ENCODE data around the gene EDEM1. TPM values are rescaled to one million over a fixed set of nuclear protein-coding genes. Genes with fewer than 3 reads are reported as not detected.

The EDEM1 gene
- total RNA-seq, 3 donors from 2014 or later (not counting 1 experiment from before 2014, with no cell fraction given): 55.3 to 64.2 (median 59.9) TPM

- no peak overlapping the region for H3K4me3 ChIP-seq (ENCODE audit: low read length)
Measured at GRCh38 chr3:5198986-5199731, 11.7 kb downstream of the EDEM1 start.

GRCh38 chr3:5201536-5201935 lies 14.0 kb downstream of the EDEM1 start:
- intact Hi-C loops (cut with micrococcal nuclease): no loop called here
- Histone ChIP-seq H3K27me3 (ENCODE audit: control insufficient read depth, insufficient read depth, low read length) (no peaks in the 10 kb centered on the region), H3K27ac (ENCODE audit: low read length) (no peak overlapping the region), H3K36me3 (ENCODE audit: control insufficient read depth, insufficient read depth, low read length) (peaks cover 60% of the 10 kb centered on the region), H3K9me3 (ENCODE audit: control insufficient read depth, insufficient read depth, low read length) (no peaks in the 10 kb centered on the region), H3K4me1 (ENCODE audit: control insufficient read depth, insufficient read depth, low read length) (peaks cover 16% of the 10 kb centered on the region), H3K4me3 (ENCODE audit: low read length) (no peak overlapping the region)
- Mint-ChIP-seq H3K9me3 (no peaks in the 10 kb centered on the region), H3K4me3 (no peak overlapping the region), H3K36me3 (peaks cover 9% of the 10 kb centered on the region), H3K4me1 (peaks cover 26 to 28% of the 10 kb centered on the region in 2 donors), H3K27ac (peak overlapping the region in 1 of 2 donors; percentile 18), H3K27me3 (ENCODE audit: low read depth in 2 of 2) (no peaks in the 10 kb centered on the region)
- DNase-seq (no peak), ATAC-seq (no peak)
- no peak for TF ChIP-seq CTCF (IDR thresholded peaks at IDR 0.05)
- WGBS (ENCODE audit: insufficient coverage): 100% methylated on average over 4 of the region's 6 CpGs

More at GRCh38 chr3:5198986-5199731, 11.7 kb downstream of the EDEM1 start:
- Mint-ChIP-seq H3K4me1 (peaks cover 48 to 52% of the 10 kb centered on the region in 2 donors), H3K9me3 (no peaks in the 10 kb centered on the region), H3K27ac (peak overlapping the region; percentile 83 to 92), H3K4me3 (no peak overlapping the region), H3K36me3 (peaks cover 9% of the 10 kb centered on the region), H3K27me3 (ENCODE audit: low read depth in 2 of 2) (no peaks in the 10 kb centered on the region)
- intact Hi-C loops (cut with micrococcal nuclease): no loop called here
- H3K27ac ChIP-seq (ENCODE audit: low read length): peak overlapping the region; percentile 71
- WGBS (ENCODE audit: insufficient coverage): 65% methylated on average over 4 of the region's 5 CpGs
- no peaks in the 10 kb centered on the region for H3K27me3 ChIP-seq (ENCODE audit: control insufficient read depth, insufficient read depth, low read length)
- ATAC-seq: no peak
- no peaks in the 10 kb centered on the region for H3K9me3 ChIP-seq (ENCODE audit: control insufficient read depth, insufficient read depth, low read length)
- H3K36me3 ChIP-seq (ENCODE audit: control insufficient read depth, insufficient read depth, low read length): peaks cover 39% of the 10 kb centered on the region
- DNase-seq: peak in 1 of 2 donors; percentile 45
- TF ChIP-seq CTCF (IDR thresholded peaks at IDR 0.05): no peak
- H3K4me1 ChIP-seq (ENCODE audit: control insufficient read depth, insufficient read depth, low read length): peaks cover 32% of the 10 kb centered on the region

GRCh38 chr3:5202222-5202621 lies 14.7 kb downstream of the EDEM1 start:
- H3K36me3 Mint-ChIP-seq: peaks cover 9% of the 10 kb centered on the region
- peaks cover 19 to 21% of the 10 kb centered on the region in 2 donors for H3K4me1 Mint-ChIP-seq
- H3K36me3 ChIP-seq (ENCODE audit: control insufficient read depth, insufficient read depth, low read length): peaks cover 67% of the 10 kb centered on the region
- H3K9me3 ChIP-seq (ENCODE audit: control insufficient read depth, insufficient read depth, low read length): no peaks in the 10 kb centered on the region
- no peak overlapping the region for H3K27ac ChIP-seq (ENCODE audit: low read length)
- TF ChIP-seq CTCF (IDR thresholded peaks at IDR 0.05): no peak
- 100% methylated on average over 2 of the region's 2 CpGs for WGBS (ENCODE audit: insufficient coverage)
- H3K4me3 ChIP-seq (ENCODE audit: low read length): no peak overlapping the region
- no peak overlapping the region for H3K4me3 Mint-ChIP-seq
- no peak overlapping the region for H3K27ac Mint-ChIP-seq
- no peaks in the 10 kb centered on the region for H3K27me3 ChIP-seq (ENCODE audit: control insufficient read depth, insufficient read depth, low read length)
- peaks cover 10% of the 10 kb centered on the region for H3K4me1 ChIP-seq (ENCODE audit: control insufficient read depth, insufficient read depth, low read length)
- H3K27me3 Mint-ChIP-seq (ENCODE audit: low read depth in 2 of 2): no peaks in the 10 kb centered on the region
- H3K9me3 Mint-ChIP-seq: no peaks in the 10 kb centered on the region
- ATAC-seq (no peak), DNase-seq (no peak)
- intact Hi-C loops (cut with micrococcal nuclease): no loop called here
